H9 (cell line): ENCODE measurements around the gene NEGR1. TPM values are rescaled to one million over a fixed set of nuclear protein-coding genes. Genes with fewer than 3 reads are reported as not detected.

Experiments used
- DNase-seq: peaks from one replicate; pipeline ENCODE4 v3.0.0-alpha.2; 2017
- H2AFZ ChIP-seq: one replicate; pipeline ENCODE4 v1.6.1; 2013; ENCODE audit warnings: mild to moderate bottlenecking, low read length, control low read depth, moderate library complexity
- H2AK5ac ChIP-seq: 2 replicates; pipeline ENCODE4 v1.6.1; 2013; ENCODE audit warnings: low read length, control low read depth, mixed read lengths; ENCODE audit not compliant: insufficient read length
- H2BK120ac ChIP-seq: one replicate; pipeline ENCODE4 v1.6.1; 2013; ENCODE audit warnings: low read depth, mild to moderate bottlenecking, low read length, control low read depth, inconsistent platforms; ENCODE audit not compliant: poor library complexity, severe bottlenecking
- H2BK12ac ChIP-seq: 2 replicates; pipeline ENCODE4 v1.6.1; 2013; ENCODE audit warnings: low read length, control low read depth, mixed read lengths, low read depth; ENCODE audit not compliant: insufficient read length
- H2BK15ac ChIP-seq: 2 replicates; pipeline ENCODE4 v1.6.1; 2013; ENCODE audit warnings: low read depth, low read length, control low read depth
- H2BK20ac ChIP-seq: one replicate; pipeline ENCODE4 v1.6.1; 2013; ENCODE audit warnings: low read depth, mild to moderate bottlenecking, low read length, control low read depth, inconsistent platforms; ENCODE audit not compliant: poor library complexity, severe bottlenecking
- H2BK5ac ChIP-seq: 2 replicates; pipeline ENCODE4 v1.6.1; 2013; ENCODE audit warnings: low read length, control low read depth, mixed read lengths; ENCODE audit not compliant: insufficient read length
- H3K14ac ChIP-seq: 2 replicates; pipeline ENCODE4 v1.6.1; 2013; ENCODE audit warnings: low read length, control low read depth; ENCODE audit not compliant: insufficient read depth
- H3K18ac ChIP-seq: 2 replicates; pipeline ENCODE4 v1.6.1; 2013; ENCODE audit warnings: low read depth, mild to moderate bottlenecking, mixed read lengths, low read length, control low read depth; ENCODE audit not compliant: insufficient read length
- H3K23ac ChIP-seq: 2 replicates; pipeline ENCODE4 v1.6.1; 2013; ENCODE audit warnings: low read length, control low read depth, mixed read lengths, low read depth; ENCODE audit not compliant: insufficient read length
- H3K23me2 ChIP-seq: 2 replicates; pipeline ENCODE4 v1.6.1; 2013; ENCODE audit warnings: low read depth, mild to moderate bottlenecking, mixed read lengths, low read length, control low read depth; ENCODE audit not compliant: insufficient read length, poor library complexity, severe bottlenecking
- H3K27ac ChIP-seq: 2 replicates; pipeline ENCODE4 v1.5.1; 2013; ENCODE audit warnings: low read length, control low read depth, mixed read lengths, low read depth; ENCODE audit not compliant: insufficient read length
- H3K27me3 ChIP-seq: 2 replicates; pipeline ENCODE4 v1.6.1; 2013; ENCODE audit warnings: low read length, control low read depth, inconsistent platforms; ENCODE audit not compliant: insufficient read depth
- H3K4ac ChIP-seq: 2 replicates; pipeline ENCODE4 v1.6.1; 2013; ENCODE audit warnings: low read depth, mild to moderate bottlenecking, control low read depth, inconsistent platforms, low read length, moderate library complexity
- H3K4me1 ChIP-seq: 2 replicates; pipeline ENCODE4 v1.6.1; 2013; ENCODE audit warnings: low read length, control low read depth, inconsistent platforms; ENCODE audit not compliant: insufficient read depth
- H3K4me2 ChIP-seq: 2 replicates; pipeline ENCODE4 v1.6.1; 2013; ENCODE audit warnings: low read length, control low read depth, mixed read lengths; ENCODE audit not compliant: insufficient read length, insufficient read depth
- H3K56ac ChIP-seq: 2 replicates; pipeline ENCODE4 v1.6.1; 2013; ENCODE audit warnings: low read depth, mild to moderate bottlenecking, mixed read lengths, low read length, control low read depth; ENCODE audit not compliant: insufficient read length
- H3K79me1 ChIP-seq: 2 replicates; pipeline ENCODE4 v1.6.1; 2013; ENCODE audit warnings: low read depth, mild to moderate bottlenecking, moderate library complexity, low read length, control low read depth, inconsistent platforms; ENCODE audit not compliant: insufficient read depth, poor library complexity, severe bottlenecking
- H3K79me2 ChIP-seq: 2 replicates; pipeline ENCODE4 v1.6.1; 2013; ENCODE audit warnings: low read length, control low read depth, inconsistent platforms; ENCODE audit not compliant: insufficient read depth
- H3K9ac ChIP-seq: 2 replicates; pipeline ENCODE4 v1.6.1; 2013; ENCODE audit warnings: low read length, control low read depth, mixed read lengths; ENCODE audit not compliant: insufficient read length; ENCODE audit errors: extremely low read depth
- H3K9me3 ChIP-seq: one replicate; pipeline ENCODE4 v1.6.1; 2013; ENCODE audit warnings: low read depth, low read length, inconsistent platforms; ENCODE audit not compliant: control insufficient read depth
- H3T11ph ChIP-seq: one replicate; pipeline ENCODE4 v1.6.1; 2013; ENCODE audit warnings: mild to moderate bottlenecking, low read length, control low read depth, inconsistent platforms
- H4K20me1 ChIP-seq: one replicate; pipeline ENCODE4 v1.6.1; 2013; ENCODE audit not compliant: control insufficient read depth, insufficient read length, insufficient read depth
- H4K5ac ChIP-seq: 2 replicates; pipeline ENCODE4 v1.6.1; 2013; ENCODE audit warnings: low read depth, mild to moderate bottlenecking, mixed read lengths, low read length, control low read depth; ENCODE audit not compliant: insufficient read length
- H4K8ac ChIP-seq: replicated peaks from 2 replicates; pipeline ENCODE4 v1.6.1; 2013; ENCODE audit warnings: low read length, control low read depth, mixed read lengths, low read depth; ENCODE audit not compliant: insufficient read length
- H4K91ac ChIP-seq: 2 replicates; pipeline ENCODE4 v1.6.1; 2013; ENCODE audit warnings: low read depth, mild to moderate bottlenecking, moderate library complexity, mixed read lengths, low read length, control low read depth; ENCODE audit not compliant: insufficient read length
- H3K27ac Mint-ChIP-seq, 3 experiments: 2 replicates in 2 of 3; 3 replicates in 1 of 3; pipeline ENCODE4 v1.8.0; 2020 to 2021; ENCODE audit warnings: mixed read lengths in 3 of 3, mild to moderate bottlenecking in 1 of 3, moderate library complexity in 1 of 3
- H3K27me3 Mint-ChIP-seq: 2 replicates; pipeline ENCODE4 v1.8.0; 2021; ENCODE audit warnings: low read depth, mild to moderate bottlenecking, moderate library complexity, mixed read lengths
- H3K36me3 Mint-ChIP-seq, 3 experiments: 2 replicates in 2 of 3; 3 replicates in 1 of 3; pipeline ENCODE4 v1.8.0; 2020 to 2021; ENCODE audit warnings: low read depth in 3 of 3, mixed read lengths in 3 of 3; ENCODE audit not compliant: insufficient read depth in 1 of 3
- H3K4me1 Mint-ChIP-seq, 2 experiments: 2 replicates each; pipeline ENCODE4 v1.8.0; 2020; ENCODE audit warnings: mixed read lengths in 2 of 2
- H3K4me3 Mint-ChIP-seq, 2 experiments: 2 replicates in 1 of 2; 3 replicates in 1 of 2; pipeline ENCODE4 v1.8.0; 2020 to 2021; ENCODE audit warnings: mild to moderate bottlenecking in 2 of 2, mixed read lengths in 2 of 2, moderate library complexity in 1 of 2
- H3K9me3 Mint-ChIP-seq, 2 experiments: 2 replicates in 1 of 2; 3 replicates in 1 of 2; pipeline ENCODE4 v1.8.0; 2020; ENCODE audit warnings: mild to moderate bottlenecking in 2 of 2, mixed read lengths in 2 of 2, moderate library complexity in 1 of 2
- CTCF ChIP-seq: fragments of 200-600 bp; sonication (generic); conservative IDR thresholded peaks from 3 replicates; pipeline ENCODE4 v1.8.0; 2021; ENCODE audit warnings: antibody characterized with exemption, mild to moderate bottlenecking
- WGBS: extraction: QIAGEN DNeasy Blood & Tissue Kit; methylation state at CpG from one replicate; pipeline ENCODE4 v1.1.7; 2013; ENCODE audit warnings: missing lambda C conversion rate, low lambda C conversion rate, mixed read lengths; ENCODE audit not compliant: insufficient read length; ENCODE audit errors: extremely low coverage; 5-methylcytosine and 5-hydroxymethylcytosine counted together
- total RNA-seq: library from RNA; stranded (reverse); gene quantifications from 2 replicates; pipeline ENCODE4 v1.2.1, GENCODE V29; 2021

NEGR1 gene
- total RNA-seq, 1 experiment from 2014 or later: 0.13 TPM

GRCh38 chr1:72000809-72001208 is 281.5 kb downstream of the NEGR1 start:
- Histone ChIP-seq H3K23me2 (no peaks in the 10 kb centered on the region), H4K20me1 (no peaks in the 10 kb centered on the region), H3K18ac (peak overlapping the region; percentile 40), H3K23ac (no peak overlapping the region), H3T11ph (no peak overlapping the region), H4K8ac (no peak overlapping the region), H3K79me1 (no peaks in the 10 kb centered on the region), H3K14ac (no peak overlapping the region), H2BK5ac (no peak overlapping the region), H3K27ac (no peak overlapping the region), H3K9me3 (no peaks in the 10 kb centered on the region), H2BK120ac (no peak overlapping the region), H4K5ac (no peak overlapping the region), H2BK20ac (no peak overlapping the region), H3K9ac (no peak overlapping the region), H3K4me1 (no peaks in the 10 kb centered on the region; the same call in 1 of the 2 replicates), H3K27me3 (no peaks in the 10 kb centered on the region), H3K4me2 (no peak overlapping the region), H2BK12ac (no peak overlapping the region), H2AFZ (peak overlapping the region; percentile 26), H2BK15ac (no peak overlapping the region), H3K4ac (no peak overlapping the region; the same call in 1 of the 2 replicates), H3K56ac (no peak overlapping the region), H3K79me2 (no peaks in the 10 kb centered on the region), H2AK5ac (no peak overlapping the region), H4K91ac (no peak overlapping the region)
- no CpG with 5 or more reads among the region's 4 CpGs for WGBS
- H3K4me1 Mint-ChIP-seq: peaks cover 14 to 19% of the 10 kb centered on the region in 2 experiments
- H3K36me3 Mint-ChIP-seq: no peaks in the 10 kb centered on the region
- H3K4me3 Mint-ChIP-seq: no peak overlapping the region
- DNase-seq: peak; percentile 74
- peak overlapping the region in 1 of 3 experiments; percentile 98; a peak in 2 of 7 replicates for H3K27ac Mint-ChIP-seq
- H3K9me3 Mint-ChIP-seq: no peaks in the 10 kb centered on the region
- no peak for TF ChIP-seq CTCF
- no peaks in the 10 kb centered on the region for H3K27me3 Mint-ChIP-seq
